ENCODE measurements around the gene NXN. TPM values are rescaled to one million over a fixed set of nuclear protein-coding genes. Genes with fewer than 3 reads are reported as not detected.
"Not testable (repeated sequence)": the region's sequence is repeated elsewhere in the genome, so short reads cannot be mapped to it uniquely, and the experiment has no call there.

Gene NXN
- polyA plus RNA-seq, 1 donor from 2014 or later = 14.8 TPM

DNA sequence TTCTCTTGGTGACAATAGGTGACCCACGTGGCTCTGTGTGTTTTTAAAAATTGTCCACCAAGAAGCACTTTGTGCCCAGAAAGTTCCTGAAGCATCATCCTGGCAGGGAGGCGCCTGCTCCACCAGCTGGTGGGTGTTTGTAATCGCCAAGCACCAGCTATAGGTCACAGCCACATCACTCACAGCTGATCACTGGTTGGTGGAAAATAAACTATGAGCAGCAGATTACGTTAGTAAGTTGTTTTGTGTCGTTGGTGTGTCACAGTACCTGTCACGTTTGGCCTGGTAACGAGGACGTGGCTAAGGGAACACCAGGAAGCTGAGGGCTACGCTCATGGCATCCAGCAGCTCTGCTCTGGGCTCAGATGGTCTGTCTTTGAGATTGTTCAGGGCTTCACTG, 187.3 kb downstream of the NXN start:
- Histone ChIP-seq H3K9me3 (ENCODE audit: low read length) (no peaks in the 10 kb centered on the region), H3K4me3 (ENCODE audit: low read length) (no peak overlapping the region), H3F3A (ENCODE audit: insufficient read depth, low read length, poor library complexity, severe bottlenecking) (no peaks in the 10 kb centered on the region), H3K9ac (ENCODE audit: low read length) (no peak overlapping the region), H3K4me2 (ENCODE audit: low read length) (no peak overlapping the region), H2AFZ (ENCODE audit: low read depth, low read length) (no peak overlapping the region), H3K36me3 (ENCODE audit: insufficient read depth, low read length) (no peaks in the 10 kb centered on the region), H3K79me2 (replicated peaks; ENCODE audit: insufficient read depth, low read length) (no peaks in the 10 kb centered on the region), H3K27me3 (ENCODE audit: insufficient read depth, low read depth, low read length) (no peaks in the 10 kb centered on the region), H3K9me2 (ENCODE audit: insufficient read depth, low read length) (no peaks in the 10 kb centered on the region), H3K27ac (ENCODE audit: low read length) (no peak overlapping the region), H4K20me1 (ENCODE audit: insufficient read depth) (no peaks in the 10 kb centered on the region)
- no peak for TF ChIP-seq CTCF (IDR thresholded peaks at IDR 0.05; ENCODE audit: poor library complexity, severe bottlenecking)
- no peak for TF ChIP-seq TAF1 (IDR thresholded peaks at IDR 0.05; ENCODE audit: low read depth)
- no peak for TF ChIP-seq EZH2 (IDR thresholded peaks at IDR 0.05; ENCODE audit: borderline replicate concordance, insufficient read depth, low read length, poor library complexity, severe bottlenecking)
- TF ChIP-seq MXI1 (conservative IDR thresholded peaks at IDR 0.05; ENCODE audit: poor library complexity, severe bottlenecking) = no peak
- TF ChIP-seq, protein P1, sequence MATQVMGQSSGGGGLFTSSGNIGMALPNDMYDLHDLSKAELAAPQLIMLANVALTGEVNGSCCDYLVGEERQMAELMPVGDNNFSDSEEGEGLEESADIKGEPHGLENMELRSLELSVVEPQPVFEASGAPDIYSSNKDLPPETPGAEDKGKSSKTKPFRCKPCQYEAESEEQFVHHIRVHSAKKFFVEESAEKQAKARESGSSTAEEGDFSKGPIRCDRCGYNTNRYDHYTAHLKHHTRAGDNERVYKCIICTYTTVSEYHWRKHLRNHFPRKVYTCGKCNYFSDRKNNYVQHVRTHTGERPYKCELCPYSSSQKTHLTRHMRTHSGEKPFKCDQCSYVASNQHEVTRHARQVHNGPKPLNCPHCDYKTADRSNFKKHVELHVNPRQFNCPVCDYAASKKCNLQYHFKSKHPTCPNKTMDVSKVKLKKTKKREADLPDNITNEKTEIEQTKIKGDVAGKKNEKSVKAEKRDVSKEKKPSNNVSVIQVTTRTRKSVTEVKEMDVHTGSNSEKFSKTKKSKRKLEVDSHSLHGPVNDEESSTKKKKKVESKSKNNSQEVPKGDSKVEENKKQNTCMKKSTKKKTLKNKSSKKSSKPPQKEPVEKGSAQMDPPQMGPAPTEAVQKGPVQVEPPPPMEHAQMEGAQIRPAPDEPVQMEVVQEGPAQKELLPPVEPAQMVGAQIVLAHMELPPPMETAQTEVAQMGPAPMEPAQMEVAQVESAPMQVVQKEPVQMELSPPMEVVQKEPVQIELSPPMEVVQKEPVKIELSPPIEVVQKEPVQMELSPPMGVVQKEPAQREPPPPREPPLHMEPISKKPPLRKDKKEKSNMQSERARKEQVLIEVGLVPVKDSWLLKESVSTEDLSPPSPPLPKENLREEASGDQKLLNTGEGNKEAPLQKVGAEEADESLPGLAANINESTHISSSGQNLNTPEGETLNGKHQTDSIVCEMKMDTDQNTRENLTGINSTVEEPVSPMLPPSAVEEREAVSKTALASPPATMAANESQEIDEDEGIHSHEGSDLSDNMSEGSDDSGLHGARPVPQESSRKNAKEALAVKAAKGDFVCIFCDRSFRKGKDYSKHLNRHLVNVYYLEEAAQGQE (IDR thresholded peaks at IDR 0.05; ENCODE audit: borderline replicate concordance) = no peak
- TF ChIP-seq RAD21 (conservative IDR thresholded peaks at IDR 0.05) = no peak
- no peak for TF ChIP-seq SMC3 (conservative IDR thresholded peaks at IDR 0.05; ENCODE audit: poor library complexity)
- TF ChIP-seq EP300 (conservative IDR thresholded peaks at IDR 0.05; ENCODE audit: poor library complexity, severe bottlenecking) = no peak
- TF ChIP-seq POLR2AphosphoS5 (IDR thresholded peaks at IDR 0.05) = no peak

- no peaks in the 10 kb centered on the region for H3K79me2 ChIP-seq (replicated peaks; ENCODE audit: insufficient read depth, low read length)
- H3K9me3 ChIP-seq (ENCODE audit: low read length) = no peaks in the 10 kb centered on the region
- H3K36me3 ChIP-seq (ENCODE audit: insufficient read depth, low read length) = no peaks in the 10 kb centered on the region
- no peaks in the 10 kb centered on the region for H3K27me3 ChIP-seq (ENCODE audit: insufficient read depth, low read depth, low read length)
- H3K27ac ChIP-seq (ENCODE audit: low read length) = no peak overlapping the region
- no peaks in the 10 kb centered on the region for H4K20me1 ChIP-seq (ENCODE audit: insufficient read depth)
- H3F3A ChIP-seq (ENCODE audit: insufficient read depth, low read length, poor library complexity, severe bottlenecking) = no peaks in the 10 kb centered on the region
- H2AFZ ChIP-seq (ENCODE audit: low read depth, low read length) = no peak overlapping the region
- H3K9me2 ChIP-seq (ENCODE audit: insufficient read depth, low read length) = no peaks in the 10 kb centered on the region
- no peak overlapping the region for H3K4me3 ChIP-seq (ENCODE audit: low read length)
- no peak overlapping the region for H3K4me2 ChIP-seq (ENCODE audit: low read length)
- no peak overlapping the region for H3K9ac ChIP-seq (ENCODE audit: low read length)
- TF ChIP-seq, protein P1 (IDR thresholded peaks at IDR 0.05; ENCODE audit: borderline replicate concordance) = no peak
- TF ChIP-seq EP300 (conservative IDR thresholded peaks at IDR 0.05; ENCODE audit: poor library complexity, severe bottlenecking) (no peak), CTCF (IDR thresholded peaks at IDR 0.05; ENCODE audit: poor library complexity, severe bottlenecking) (no peak), SMC3 (conservative IDR thresholded peaks at IDR 0.05; ENCODE audit: poor library complexity) (no peak), POLR2AphosphoS5 (IDR thresholded peaks at IDR 0.05) (no peak), EZH2 (IDR thresholded peaks at IDR 0.05; ENCODE audit: borderline replicate concordance, insufficient read depth, low read length, poor library complexity, severe bottlenecking) (no peak), TAF1 (IDR thresholded peaks at IDR 0.05; ENCODE audit: low read depth) (no peak), MXI1 (conservative IDR thresholded peaks at IDR 0.05; ENCODE audit: poor library complexity, severe bottlenecking) (no peak)
Measured at GRCh38 chr17:791829-792228, 187.7 kb downstream of the NXN start.

GRCh38 chr17:790874-791247, 188.7 kb downstream of the NXN start:
- not testable (repeated sequence) for H3K4me3 ChIP-seq (ENCODE audit: low read length); H3F3A ChIP-seq (ENCODE audit: insufficient read depth, low read length, poor library complexity, severe bottlenecking); H3K27ac ChIP-seq (ENCODE audit: low read length); H3K79me2 ChIP-seq (replicated peaks; ENCODE audit: insufficient read depth, low read length); H3K27me3 ChIP-seq (ENCODE audit: insufficient read depth, low read depth, low read length); H3K36me3 ChIP-seq (ENCODE audit: insufficient read depth, low read length); H3K9me3 ChIP-seq (ENCODE audit: low read length); H3K9me2 ChIP-seq (ENCODE audit: insufficient read depth, low read length); H2AFZ ChIP-seq (ENCODE audit: low read depth, low read length); H3K9ac ChIP-seq (ENCODE audit: low read length); H4K20me1 ChIP-seq (ENCODE audit: insufficient read depth); H3K4me2 ChIP-seq (ENCODE audit: low read length)
